Trophoblast cell (in vitro differentiated cells and primary cell): ENCODE results near the gene TBCK.
"Not testable (repeated sequence)": the region's sequence is repeated elsewhere in the genome, so short reads cannot be mapped to it uniquely, and the experiment has no call there.

Experiments used
- DNase-seq, 2 donors: peaks; one replicate each; pipeline ENCODE4 v3.0.0-alpha.2; 2016
- H2AFZ ChIP-seq: 2 replicates; pipeline ENCODE4 v1.6.1; 2013; ENCODE audit warnings: low read length, moderate library complexity, mild to moderate bottlenecking; ENCODE audit not compliant: insufficient read depth, poor library complexity
- H2AK5ac ChIP-seq: 2 replicates; pipeline ENCODE4 v1.6.1; 2013; ENCODE audit warnings: mild to moderate bottlenecking, low read length
- H2BK120ac ChIP-seq: 2 replicates; pipeline ENCODE4 v1.6.1; 2013; ENCODE audit warnings: low read length, mild to moderate bottlenecking, moderate library complexity; ENCODE audit not compliant: insufficient read depth, poor library complexity
- H2BK12ac ChIP-seq: 2 replicates; pipeline ENCODE4 v1.6.1; 2013; ENCODE audit warnings: mild to moderate bottlenecking, low read length, moderate library complexity
- H2BK5ac ChIP-seq: 2 replicates; pipeline ENCODE4 v1.6.1; 2013; ENCODE audit warnings: low read length, low read depth, moderate library complexity, mild to moderate bottlenecking; ENCODE audit not compliant: poor library complexity
- H3K14ac ChIP-seq: 2 replicates; pipeline ENCODE4 v1.6.1; 2013; ENCODE audit warnings: mild to moderate bottlenecking, low read length
- H3K18ac ChIP-seq: 2 replicates; pipeline ENCODE4 v1.6.1; 2013; ENCODE audit warnings: mild to moderate bottlenecking, low read length
- H3K23ac ChIP-seq: 2 replicates; pipeline ENCODE4 v1.6.1; 2013; ENCODE audit warnings: low read length
- H3K27ac ChIP-seq: 2 replicates; pipeline ENCODE4 v1.5.1; 2013; ENCODE audit warnings: low read depth, mild to moderate bottlenecking, inconsistent platforms, low read length, moderate library complexity
- H3K27me3 ChIP-seq: 2 replicates; pipeline ENCODE4 v1.6.1; 2013; ENCODE audit warnings: inconsistent platforms, mild to moderate bottlenecking, low read length, moderate library complexity; ENCODE audit not compliant: insufficient read depth
- H3K36me3 ChIP-seq, 2 experiments: 1 replicate in 1 of 2; 2 replicates in 1 of 2; pipeline ENCODE4 v1.6.1; 2013; ENCODE audit warnings: low read length in 2 of 2, mild to moderate bottlenecking in 2 of 2, moderate library complexity in 1 of 2; ENCODE audit not compliant: insufficient read depth in 2 of 2, control insufficient read depth in 1 of 2
- H3K4ac ChIP-seq: 2 replicates; pipeline ENCODE4 v1.6.1; 2013; ENCODE audit warnings: low read depth, mild to moderate bottlenecking, low read length, moderate library complexity
- H3K4me1 ChIP-seq, 2 experiments: 1 replicate in 1 of 2; 2 replicates in 1 of 2; pipeline ENCODE4 v1.6.1; 2013; ENCODE audit warnings: low read length in 2 of 2, mild to moderate bottlenecking in 2 of 2, moderate library complexity in 1 of 2; ENCODE audit not compliant: insufficient read depth in 2 of 2, control insufficient read depth in 1 of 2
- H3K4me2 ChIP-seq: 2 replicates; pipeline ENCODE4 v1.6.1; 2013; ENCODE audit warnings: inconsistent platforms, mild to moderate bottlenecking, low read length, moderate library complexity
- H3K4me3 ChIP-seq: 2 replicates; pipeline ENCODE4 v1.5.1; 2013; ENCODE audit warnings: mild to moderate bottlenecking, low read depth, low read length, inconsistent platforms
- H3K79me1 ChIP-seq: one replicate; pipeline ENCODE4 v1.6.1; 2013; ENCODE audit warnings: low read length
- H3K79me2 ChIP-seq: 2 replicates; pipeline ENCODE4 v1.6.1; 2013; ENCODE audit warnings: low read length, mild to moderate bottlenecking; ENCODE audit not compliant: control insufficient read depth, insufficient read depth, poor library complexity
- H3K9ac ChIP-seq: 2 replicates; pipeline ENCODE4 v1.6.1; 2013; ENCODE audit warnings: mild to moderate bottlenecking, low read length
- H3K9me3 ChIP-seq: 2 replicates; pipeline ENCODE4 v1.6.1; 2013; ENCODE audit warnings: low read depth, mild to moderate bottlenecking, control low read depth, inconsistent platforms, low read length; ENCODE audit not compliant: insufficient read depth
- H4K12ac ChIP-seq: 2 replicates; pipeline ENCODE4 v1.6.1; 2013; ENCODE audit warnings: low read depth, mild to moderate bottlenecking, low read length, moderate library complexity
- H4K8ac ChIP-seq: 2 replicates; pipeline ENCODE4 v1.6.1; 2013; ENCODE audit warnings: low read depth, mild to moderate bottlenecking, low read length, moderate library complexity
- H4K91ac ChIP-seq: one replicate; pipeline ENCODE4 v1.6.1; 2013; ENCODE audit warnings: low read depth, mild to moderate bottlenecking, low read length, moderate library complexity
- WGBS: extraction: QIAGEN DNeasy Blood & Tissue Kit; methylation state at CpG from one replicate; pipeline ENCODE4 v1.1.7; 2013; ENCODE audit warnings: missing lambda C conversion rate; ENCODE audit not compliant: insufficient read length, insufficient coverage; ENCODE audit errors: extremely low coverage; 5-methylcytosine and 5-hydroxymethylcytosine counted together

TBCK gene

GRCh38 chr4:106323119-106323518 is 7.1 kb upstream of the TBCK start:
- H3K4me1 ChIP-seq = no peaks in the 10 kb centered on the region
- H2BK5ac ChIP-seq = no peak overlapping the region
- no peak overlapping the region for H3K14ac ChIP-seq
- no peak overlapping the region for H3K23ac ChIP-seq
- H3K4me3 ChIP-seq = no peak overlapping the region
- no peaks in the 10 kb centered on the region for H3K79me1 ChIP-seq
- no peak overlapping the region for H3K9ac ChIP-seq
- no peaks in the 10 kb centered on the region for H3K27me3 ChIP-seq
- no peaks in the 10 kb centered on the region for H3K79me2 ChIP-seq
- no peak overlapping the region for H3K27ac ChIP-seq
- H3K36me3 ChIP-seq = peaks cover 6% of the 10 kb centered on the region in 2 experiments
- no peak overlapping the region for H2AFZ ChIP-seq
- no peak overlapping the region for H4K12ac ChIP-seq
- no peak overlapping the region for H3K4me2 ChIP-seq
- H2AK5ac ChIP-seq = no peak overlapping the region
- H3K18ac ChIP-seq = no peak overlapping the region
- H2BK120ac ChIP-seq = no peak overlapping the region
- H3K9me3 ChIP-seq = peaks cover 5% of the 10 kb centered on the region
- no peak overlapping the region for H2BK12ac ChIP-seq
- no peak overlapping the region for H4K8ac ChIP-seq
- no peak for DNase-seq
- no peak overlapping the region for H4K91ac ChIP-seq
- no peak overlapping the region for H3K4ac ChIP-seq

- not testable (repeated sequence) for H3K14ac ChIP-seq, H2AK5ac ChIP-seq, H3K4me3 ChIP-seq, H3K4me1 ChIP-seq, H3K9me3 ChIP-seq, H3K27me3 ChIP-seq, H3K79me2 ChIP-seq, H2BK12ac ChIP-seq, H4K91ac ChIP-seq, H2AFZ ChIP-seq, H3K9ac ChIP-seq, H2BK5ac ChIP-seq, H3K18ac ChIP-seq, H3K4me2 ChIP-seq, H4K12ac ChIP-seq, H3K79me1 ChIP-seq, H4K8ac ChIP-seq, H3K23ac ChIP-seq, DNase-seq, H2BK120ac ChIP-seq, H3K36me3 ChIP-seq, H3K27ac ChIP-seq, H3K4ac ChIP-seq
- no CpG with 5 or more reads among the region's 6 CpGs for WGBS
These were observed 5.8 kb upstream of the TBCK start for GRCh38 chr4:106321814-106322213.

- H3K4me1 ChIP-seq, H3K79me2 ChIP-seq, H2AFZ ChIP-seq, H2AK5ac ChIP-seq, H3K79me1 ChIP-seq, H3K4me3 ChIP-seq, H3K14ac ChIP-seq, H4K12ac ChIP-seq, H3K23ac ChIP-seq, H3K27ac ChIP-seq, H4K8ac ChIP-seq, H2BK5ac ChIP-seq, H4K91ac ChIP-seq, H3K36me3 ChIP-seq, DNase-seq, H2BK120ac ChIP-seq, H3K9ac ChIP-seq, H3K27me3 ChIP-seq, H3K18ac ChIP-seq, H3K4ac ChIP-seq, H3K9me3 ChIP-seq, H3K4me2 ChIP-seq, H2BK12ac ChIP-seq: not testable (repeated sequence)
- WGBS = no CpG with 5 or more reads among the region's 34 CpGs
These were observed 5.2 kb upstream of the TBCK start for GRCh38 chr4:106321168-106321567.

GRCh38 chr4:106320235-106320634 is 4.2 kb upstream of the TBCK start:
- Histone ChIP-seq H3K79me2 (peaks cover 5% of the 10 kb centered on the region), H3K4me1 (peaks cover 0 to 2% of the 10 kb centered on the region in 2 experiments), H3K79me1 (peaks cover 12% of the 10 kb centered on the region), H4K8ac (no peak overlapping the region), H3K23ac (no peak overlapping the region), H2BK5ac (no peak overlapping the region), H4K12ac (no peak overlapping the region), H3K18ac (no peak overlapping the region), H3K27ac (no peak overlapping the region), H3K14ac (no peak overlapping the region), H2AK5ac (no peak overlapping the region), H4K91ac (no peak overlapping the region), H2AFZ (no peak overlapping the region), H3K36me3 (peaks cover 4 to 6% of the 10 kb centered on the region in 2 experiments), H3K9ac (no peak overlapping the region), H3K4ac (no peak overlapping the region), H2BK12ac (no peak overlapping the region), H2BK120ac (no peak overlapping the region), H3K27me3 (no peaks in the 10 kb centered on the region), H3K4me2 (no peak overlapping the region), H3K4me3 (no peak overlapping the region), H3K9me3 (peaks cover 5% of the 10 kb centered on the region)
- no CpG with 5 or more reads among the region's 1 CpG for WGBS
- DNase-seq = no peak

- H2BK12ac ChIP-seq = no peak overlapping the region
- no peak overlapping the region for H2BK120ac ChIP-seq
- H2AK5ac ChIP-seq = no peak overlapping the region
- no peak for DNase-seq
- H3K4ac ChIP-seq = no peak overlapping the region
- no peak overlapping the region for H3K4me3 ChIP-seq
- H3K23ac ChIP-seq = no peak overlapping the region
- no peak overlapping the region for H4K8ac ChIP-seq
- peaks cover 4 to 6% of the 10 kb centered on the region in 2 experiments for H3K36me3 ChIP-seq
- H3K9ac ChIP-seq = no peak overlapping the region
- H3K79me2 ChIP-seq = peaks cover 5% of the 10 kb centered on the region
- peaks cover 5% of the 10 kb centered on the region for H3K9me3 ChIP-seq
- no peak overlapping the region for H4K91ac ChIP-seq
- H3K27ac ChIP-seq = no peak overlapping the region
- no peak overlapping the region for H4K12ac ChIP-seq
- no peak overlapping the region for H3K4me2 ChIP-seq
- no peaks in the 10 kb centered on the region for H3K27me3 ChIP-seq
- peaks cover 0 to 2% of the 10 kb centered on the region in 2 experiments for H3K4me1 ChIP-seq
- H3K79me1 ChIP-seq = peaks cover 12% of the 10 kb centered on the region
- H2BK5ac ChIP-seq = no peak overlapping the region
- no peak overlapping the region for H3K18ac ChIP-seq
- H2AFZ ChIP-seq = no peak overlapping the region
- H3K14ac ChIP-seq = no peak overlapping the region
These were observed 2.5 kb upstream of the TBCK start for GRCh38 chr4:106318511-106318910.
